WTC11 (cell line): ENCODE results near the gene LRRN3. TPM values are rescaled to one million over a fixed set of nuclear protein-coding genes. Genes with fewer than 3 reads are reported as not detected.
A peak's percentile ranks its signal among the peaks of the same experiment; 100 is the strongest.

Source experiments
- ATAC-seq: fragments of 200-7000 bp; cut with Tn5 transposase; 2 replicates; pipeline ENCODE4 v1.10.0; 2021; ENCODE audit warnings: mild to moderate bottlenecking, moderate library complexity
- CTCF ChIA-PET: fragments of 300-600 bp; sonication (Branson Sonifier 250); formaldehyde crosslinking; loops from one replicate; lab custom pipeline; 2021; ENCODE audit warnings: antibody characterized with exemption; lab: Charles Lee
- POLR2A ChIA-PET: fragments of 350-600 bp; sonication (Branson Sonifier 250); formaldehyde crosslinking; loops from one replicate; lab custom pipeline; 2021; ENCODE audit warnings: antibody characterized with exemption; lab: Charles Lee
- DNase-seq: peaks from one replicate; pipeline ENCODE4 v3.0.0; 2021; ENCODE audit warnings: low spot score
- H3K27ac Mint-ChIP-seq: 2 replicates; pipeline ENCODE4 v1.8.0; 2021; ENCODE audit warnings: mixed read lengths
- H3K27me3 Mint-ChIP-seq: 2 replicates; pipeline ENCODE4 v1.8.0; 2021; ENCODE audit warnings: low read depth, mild to moderate bottlenecking, moderate library complexity, mixed read lengths
- H3K36me3 Mint-ChIP-seq: 2 replicates; pipeline ENCODE4 v1.8.0; 2021; ENCODE audit warnings: mixed read lengths
- H3K4me1 Mint-ChIP-seq: 2 replicates; pipeline ENCODE4 v1.8.0; 2022; ENCODE audit warnings: mixed read lengths
- H3K4me3 Mint-ChIP-seq: 2 replicates; pipeline ENCODE4 v1.8.0; 2021; ENCODE audit warnings: mild to moderate bottlenecking, moderate library complexity, mixed read lengths
- H3K9me3 Mint-ChIP-seq: 2 replicates; pipeline ENCODE4 v1.8.0; 2021; ENCODE audit warnings: mixed read lengths
- ESRRA ChIP-seq: sonication (generic); formaldehyde crosslinking; IDR thresholded peaks from 2 replicates; pipeline ENCODE4 v1.8.1; 2022; ENCODE audit warnings: mild to moderate bottlenecking, missing genetic modification reagents, borderline replicate concordance
- FOXK1 ChIP-seq: sonication (generic); formaldehyde crosslinking; IDR thresholded peaks from 2 replicates; pipeline ENCODE4 v1.8.0; 2022; ENCODE audit warnings: mild to moderate bottlenecking, moderate library complexity, missing genetic modification reagents
- FOXP1 ChIP-seq: sonication (generic); formaldehyde crosslinking; IDR thresholded peaks from 2 replicates; pipeline ENCODE4 v1.8.0; 2022; ENCODE audit warnings: missing genetic modification reagents, mild to moderate bottlenecking, moderate library complexity, borderline replicate concordance
- GABPB1 ChIP-seq: sonication (generic); formaldehyde crosslinking; IDR thresholded peaks from 2 replicates; pipeline ENCODE4 v1.8.1; 2023; ENCODE audit warnings: mild to moderate bottlenecking, missing genetic modification reagents
- IRF2 ChIP-seq: sonication (generic); formaldehyde crosslinking; IDR thresholded peaks from 2 replicates; pipeline ENCODE4 v1.8.0; 2022; ENCODE audit warnings: low read depth, missing genetic modification reagents, borderline replicate concordance
- NFE2L1 ChIP-seq: sonication (generic); formaldehyde crosslinking; IDR thresholded peaks from 2 replicates; pipeline ENCODE4 v1.8.1; 2023; ENCODE audit warnings: missing genetic modification reagents
- OVOL2 ChIP-seq: fragments of 250-450 bp; sonication (Bioruptor Pico); IDR thresholded peaks from 2 replicates; pipeline ENCODE4 v1.9.0; 2021; ENCODE audit warnings: mild to moderate bottlenecking, borderline replicate concordance
- TCF7 ChIP-seq: sonication (generic); formaldehyde crosslinking; IDR thresholded peaks from 2 replicates; pipeline ENCODE4 v1.8.0; 2022; ENCODE audit warnings: mild to moderate bottlenecking, low read depth, missing genetic modification reagents, moderate library complexity
- TEAD1 ChIP-seq: sonication (generic); formaldehyde crosslinking; IDR thresholded peaks from 2 replicates; pipeline ENCODE4 v1.8.0; 2022; ENCODE audit warnings: mild to moderate bottlenecking, missing genetic modification reagents
- total RNA-seq: library from RNA; stranded (reverse); gene quantifications from 3 replicates; pipeline ENCODE4 v1.2.3, GENCODE V29; 2021
- TF ChIP-seq, protein P1 (sequence below): sonication (generic); formaldehyde crosslinking; IDR thresholded peaks from 2 replicates; pipeline ENCODE4 v1.8.1; 2023; ENCODE audit warnings: mild to moderate bottlenecking, missing genetic modification reagents
- TF ChIP-seq, protein P2 (sequence below): sonication (generic); formaldehyde crosslinking; IDR thresholded peaks from 2 replicates; pipeline ENCODE4 v1.8.1; 2022; ENCODE audit warnings: mild to moderate bottlenecking, moderate library complexity, missing genetic modification reagents
- TF ChIP-seq, protein P3 (sequence below): sonication (generic); formaldehyde crosslinking; conservative IDR thresholded peaks from 2 replicates; pipeline ENCODE4 v1.8.1; 2023; ENCODE audit warnings: mild to moderate bottlenecking, low read depth, missing genetic modification reagents, moderate library complexity
- TF ChIP-seq, protein P4 (sequence below): fragments of 250-450 bp; sonication (Bioruptor Pico); conservative IDR thresholded peaks from 2 replicates; pipeline ENCODE4 v1.9.0; 2021; ENCODE audit warnings: mild to moderate bottlenecking
- TF ChIP-seq, protein P5 (sequence below): fragments of 250-450 bp; sonication (Bioruptor Pico); IDR thresholded peaks from 2 replicates; pipeline ENCODE4 v2.1.2; 2022; ENCODE audit warnings: mild to moderate bottlenecking, moderate library complexity
- TF ChIP-seq, protein P6 (sequence below): sonication (generic); formaldehyde crosslinking; IDR thresholded peaks from 2 replicates; pipeline ENCODE4 v1.8.1; 2022; ENCODE audit warnings: low read depth, missing genetic modification reagents, borderline replicate concordance
- TF ChIP-seq, protein P7 (sequence below): sonication (generic); formaldehyde crosslinking; conservative IDR thresholded peaks from 2 replicates; pipeline ENCODE4 v1.8.1; 2022; ENCODE audit warnings: mild to moderate bottlenecking, missing genetic modification reagents
- TF ChIP-seq, protein P8 (sequence below): sonication (generic); formaldehyde crosslinking; IDR thresholded peaks from 2 replicates; pipeline ENCODE4 v1.8.0; 2022; ENCODE audit warnings: mild to moderate bottlenecking, missing genetic modification reagents

The LRRN3 gene
- total RNA-seq, 1 experiment from 2014 or later, result 0.70 TPM

DNA sequence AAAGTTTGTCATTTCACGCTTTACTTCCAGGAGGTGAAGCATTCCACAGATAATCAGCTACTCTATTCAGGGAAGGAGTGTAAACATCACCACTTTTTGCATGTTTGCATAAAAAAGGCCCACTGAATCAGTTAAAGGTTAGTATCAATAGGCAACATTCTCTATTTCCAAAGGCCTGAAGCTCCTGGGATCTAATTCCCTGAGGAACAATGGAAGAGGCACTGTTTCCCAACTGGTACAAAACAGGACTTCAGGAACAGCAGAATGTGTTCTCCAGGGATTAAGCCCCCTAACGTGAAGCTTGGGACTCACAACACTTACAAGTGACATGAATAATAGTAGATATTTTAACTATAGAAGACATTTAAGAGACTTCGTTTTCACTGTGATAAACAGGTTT, 6.1 kb downstream of the LRRN3 start:
- Mint-ChIP-seq H3K9me3 (no peaks in the 10 kb centered on the region), H3K36me3 (no peaks in the 10 kb centered on the region), H3K27ac (peak overlapping the region; percentile 41), H3K4me3 (peak overlapping the region; percentile 4), H3K4me1 (peaks cover 75% of the 10 kb centered on the region), H3K27me3 (peaks cover 13% of the 10 kb centered on the region)
- DNase-seq, result no peak
- TF ChIP-seq, protein P1, sequence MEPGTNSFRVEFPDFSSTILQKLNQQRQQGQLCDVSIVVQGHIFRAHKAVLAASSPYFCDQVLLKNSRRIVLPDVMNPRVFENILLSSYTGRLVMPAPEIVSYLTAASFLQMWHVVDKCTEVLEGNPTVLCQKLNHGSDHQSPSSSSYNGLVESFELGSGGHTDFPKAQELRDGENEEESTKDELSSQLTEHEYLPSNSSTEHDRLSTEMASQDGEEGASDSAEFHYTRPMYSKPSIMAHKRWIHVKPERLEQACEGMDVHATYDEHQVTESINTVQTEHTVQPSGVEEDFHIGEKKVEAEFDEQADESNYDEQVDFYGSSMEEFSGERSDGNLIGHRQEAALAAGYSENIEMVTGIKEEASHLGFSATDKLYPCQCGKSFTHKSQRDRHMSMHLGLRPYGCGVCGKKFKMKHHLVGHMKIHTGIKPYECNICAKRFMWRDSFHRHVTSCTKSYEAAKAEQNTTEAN (CRISPR knock-in tag), result no peak
- TF ChIP-seq, protein P2, sequence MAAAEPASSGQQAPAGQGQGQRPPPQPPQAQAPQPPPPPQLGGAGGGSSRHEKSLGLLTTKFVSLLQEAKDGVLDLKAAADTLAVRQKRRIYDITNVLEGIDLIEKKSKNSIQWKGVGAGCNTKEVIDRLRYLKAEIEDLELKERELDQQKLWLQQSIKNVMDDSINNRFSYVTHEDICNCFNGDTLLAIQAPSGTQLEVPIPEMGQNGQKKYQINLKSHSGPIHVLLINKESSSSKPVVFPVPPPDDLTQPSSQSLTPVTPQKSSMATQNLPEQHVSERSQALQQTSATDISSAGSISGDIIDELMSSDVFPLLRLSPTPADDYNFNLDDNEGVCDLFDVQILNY (CRISPR knock-in tag), result no peak
- TF ChIP-seq IRF2 (CRISPR knock-in tag) (no peak), GABPB1 (CRISPR knock-in tag) (no peak), ESRRA (CRISPR knock-in tag) (no peak), OVOL2 (no peak), FOXP1 (no peak), FOXK1 (peak; percentile 45; the same call in 1 of the 2 replicates), TEAD1 (CRISPR knock-in tag) (peak; percentile 93; the same call in 1 of the 2 replicates), TCF7 (no peak), NFE2L1 (CRISPR knock-in tag) (no peak)
- TF ChIP-seq, protein P3, sequence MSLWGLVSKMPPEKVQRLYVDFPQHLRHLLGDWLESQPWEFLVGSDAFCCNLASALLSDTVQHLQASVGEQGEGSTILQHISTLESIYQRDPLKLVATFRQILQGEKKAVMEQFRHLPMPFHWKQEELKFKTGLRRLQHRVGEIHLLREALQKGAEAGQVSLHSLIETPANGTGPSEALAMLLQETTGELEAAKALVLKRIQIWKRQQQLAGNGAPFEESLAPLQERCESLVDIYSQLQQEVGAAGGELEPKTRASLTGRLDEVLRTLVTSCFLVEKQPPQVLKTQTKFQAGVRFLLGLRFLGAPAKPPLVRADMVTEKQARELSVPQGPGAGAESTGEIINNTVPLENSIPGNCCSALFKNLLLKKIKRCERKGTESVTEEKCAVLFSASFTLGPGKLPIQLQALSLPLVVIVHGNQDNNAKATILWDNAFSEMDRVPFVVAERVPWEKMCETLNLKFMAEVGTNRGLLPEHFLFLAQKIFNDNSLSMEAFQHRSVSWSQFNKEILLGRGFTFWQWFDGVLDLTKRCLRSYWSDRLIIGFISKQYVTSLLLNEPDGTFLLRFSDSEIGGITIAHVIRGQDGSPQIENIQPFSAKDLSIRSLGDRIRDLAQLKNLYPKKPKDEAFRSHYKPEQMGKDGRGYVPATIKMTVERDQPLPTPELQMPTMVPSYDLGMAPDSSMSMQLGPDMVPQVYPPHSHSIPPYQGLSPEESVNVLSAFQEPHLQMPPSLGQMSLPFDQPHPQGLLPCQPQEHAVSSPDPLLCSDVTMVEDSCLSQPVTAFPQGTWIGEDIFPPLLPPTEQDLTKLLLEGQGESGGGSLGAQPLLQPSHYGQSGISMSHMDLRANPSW, result no peak
- TF ChIP-seq, protein P4, sequence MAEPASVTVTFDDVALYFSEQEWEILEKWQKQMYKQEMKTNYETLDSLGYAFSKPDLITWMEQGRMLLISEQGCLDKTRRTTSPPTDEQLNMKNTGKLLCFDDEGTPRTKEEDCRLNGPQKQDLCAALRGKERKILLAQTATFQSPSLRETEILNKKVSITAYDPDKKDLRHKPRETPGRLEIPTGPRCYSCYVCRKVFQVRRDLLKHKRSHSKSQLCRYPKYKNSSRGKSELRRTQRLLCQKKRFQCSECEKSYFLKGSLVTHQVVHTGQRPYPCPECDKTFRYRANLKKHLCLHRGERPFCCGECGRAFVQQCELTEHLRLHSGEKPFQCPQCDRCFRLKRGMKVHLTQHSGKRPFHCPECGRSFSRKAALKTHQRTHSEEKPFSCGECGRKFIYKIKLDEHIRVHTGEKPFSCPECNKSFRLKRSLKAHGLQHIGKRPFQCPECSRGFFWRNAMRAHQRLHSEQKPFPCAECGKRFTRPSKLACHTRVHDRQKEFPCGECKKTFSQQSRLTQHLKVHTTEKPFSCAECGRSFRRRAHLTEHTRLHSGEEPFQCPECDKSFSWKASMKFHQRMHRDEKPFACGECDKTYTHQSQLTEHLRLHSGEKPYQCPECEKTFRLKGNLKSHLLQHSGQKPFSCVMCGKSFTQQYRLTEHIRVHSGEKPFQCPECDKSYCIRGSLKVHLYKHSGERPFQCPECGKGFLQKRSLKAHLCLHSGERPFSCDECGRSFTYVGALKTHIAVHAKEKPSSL (CRISPR knock-in tag), result 0 out of 2 replicates have a peak, but pooled peaks have one; percentile 57
- TF ChIP-seq, protein P5, sequence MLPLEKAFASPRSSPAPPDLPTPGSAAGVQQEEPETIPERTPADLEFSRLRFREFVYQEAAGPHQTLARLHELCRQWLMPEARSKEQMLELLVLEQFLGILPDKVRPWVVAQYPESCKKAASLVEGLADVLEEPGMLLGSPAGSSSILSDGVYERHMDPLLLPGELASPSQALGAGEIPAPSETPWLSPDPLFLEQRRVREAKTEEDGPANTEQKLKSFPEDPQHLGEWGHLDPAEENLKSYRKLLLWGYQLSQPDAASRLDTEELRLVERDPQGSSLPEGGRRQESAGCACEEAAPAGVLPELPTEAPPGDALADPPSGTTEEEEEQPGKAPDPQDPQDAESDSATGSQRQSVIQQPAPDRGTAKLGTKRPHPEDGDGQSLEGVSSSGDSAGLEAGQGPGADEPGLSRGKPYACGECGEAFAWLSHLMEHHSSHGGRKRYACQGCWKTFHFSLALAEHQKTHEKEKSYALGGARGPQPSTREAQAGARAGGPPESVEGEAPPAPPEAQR (CRISPR knock-in tag), result no peak
- TF ChIP-seq, protein P6, sequence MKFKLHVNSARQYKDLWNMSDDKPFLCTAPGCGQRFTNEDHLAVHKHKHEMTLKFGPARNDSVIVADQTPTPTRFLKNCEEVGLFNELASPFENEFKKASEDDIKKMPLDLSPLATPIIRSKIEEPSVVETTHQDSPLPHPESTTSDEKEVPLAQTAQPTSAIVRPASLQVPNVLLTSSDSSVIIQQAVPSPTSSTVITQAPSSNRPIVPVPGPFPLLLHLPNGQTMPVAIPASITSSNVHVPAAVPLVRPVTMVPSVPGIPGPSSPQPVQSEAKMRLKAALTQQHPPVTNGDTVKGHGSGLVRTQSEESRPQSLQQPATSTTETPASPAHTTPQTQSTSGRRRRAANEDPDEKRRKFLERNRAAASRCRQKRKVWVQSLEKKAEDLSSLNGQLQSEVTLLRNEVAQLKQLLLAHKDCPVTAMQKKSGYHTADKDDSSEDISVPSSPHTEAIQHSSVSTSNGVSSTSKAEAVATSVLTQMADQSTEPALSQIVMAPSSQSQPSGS (CRISPR knock-in tag), result no peak
- TF ChIP-seq, protein P7, sequence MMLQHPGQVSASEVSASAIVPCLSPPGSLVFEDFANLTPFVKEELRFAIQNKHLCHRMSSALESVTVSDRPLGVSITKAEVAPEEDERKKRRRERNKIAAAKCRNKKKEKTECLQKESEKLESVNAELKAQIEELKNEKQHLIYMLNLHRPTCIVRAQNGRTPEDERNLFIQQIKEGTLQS (CRISPR knock-in tag), result no peak
- TF ChIP-seq, protein P8, sequence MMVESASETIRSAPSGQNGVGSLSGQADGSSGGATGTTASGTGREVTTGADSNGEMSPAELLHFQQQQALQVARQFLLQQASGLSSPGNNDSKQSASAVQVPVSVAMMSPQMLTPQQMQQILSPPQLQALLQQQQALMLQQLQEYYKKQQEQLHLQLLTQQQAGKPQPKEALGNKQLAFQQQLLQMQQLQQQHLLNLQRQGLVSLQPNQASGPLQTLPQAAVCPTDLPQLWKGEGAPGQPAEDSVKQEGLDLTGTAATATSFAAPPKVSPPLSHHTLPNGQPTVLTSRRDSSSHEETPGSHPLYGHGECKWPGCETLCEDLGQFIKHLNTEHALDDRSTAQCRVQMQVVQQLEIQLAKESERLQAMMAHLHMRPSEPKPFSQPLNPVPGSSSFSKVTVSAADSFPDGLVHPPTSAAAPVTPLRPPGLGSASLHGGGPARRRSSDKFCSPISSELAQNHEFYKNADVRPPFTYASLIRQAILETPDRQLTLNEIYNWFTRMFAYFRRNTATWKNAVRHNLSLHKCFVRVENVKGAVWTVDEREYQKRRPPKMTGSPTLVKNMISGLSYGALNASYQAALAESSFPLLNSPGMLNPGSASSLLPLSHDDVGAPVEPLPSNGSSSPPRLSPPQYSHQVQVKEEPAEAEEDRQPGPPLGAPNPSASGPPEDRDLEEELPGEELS (CRISPR knock-in tag), result peak; percentile 70; the same call in 1 of the 2 replicates
- ATAC-seq, result peak; percentile 94
- POLR2A ChIA-PET, result no interaction called here
- CTCF ChIA-PET, result interaction anchor here (0.7 to 0.9 kb wide), 3 partner anchors 12 to 633 kb away, joined by 3 to 4 read pairs (median 3); no protein-coding TSS in a partner anchor
